ENCODE data around the gene SPIRE1. TPM values are rescaled to one million over a fixed set of nuclear protein-coding genes. Genes with fewer than 3 reads are reported as not detected.

Gene SPIRE1
- total and polyA plus RNA-seq, 2 experiments from 2014 or later, result 10.7 to 28.6 TPM

- H4K20me1 ChIP-seq (ENCODE audit: insufficient read depth), result no peaks in the 10 kb centered on the region
- in situ Hi-C loops (cut with MboI), result no loop called here
- H2AFZ ChIP-seq, result no peak overlapping the region
- H3F3A ChIP-seq (ENCODE audit: insufficient read depth), result no peaks in the 10 kb centered on the region; the same call in 1 of the 2 replicates
- no peaks in the 10 kb centered on the region for H3K9me2 ChIP-seq (ENCODE audit: insufficient read depth)
- H3K27me3 ChIP-seq (replicated peaks; ENCODE audit: insufficient read depth), result no peaks in the 10 kb centered on the region
- no peak for TF ChIP-seq EZH2phosphoT487 (IDR thresholded peaks at IDR 0.05; ENCODE audit: insufficient read depth, low read depth)
- TF ChIP-seq EZH2 (IDR thresholded peaks at IDR 0.05; ENCODE audit: insufficient read depth, poor library complexity, severe bottlenecking), result no peak
- no peak overlapping the region for H3K9ac ChIP-seq
- 97 to 98% methylated on average over 27 of the region's 27 CpGs for WGBS, 2 experiments (ENCODE audit: low coverage in 1 of 2, low lambda C conversion rate in 2 of 2, missing lambda C conversion rate in 2 of 2)
- H3K4me3 ChIP-seq, result no peak overlapping the region
- H3K27ac ChIP-seq, result no peak overlapping the region
- H3K9me3 ChIP-seq (ENCODE audit: low read depth), result no peaks in the 10 kb centered on the region
- H3K4me1 ChIP-seq (ENCODE audit: insufficient read depth), result no peaks in the 10 kb centered on the region
- H3K79me2 ChIP-seq (ENCODE audit: insufficient read depth), result no peaks in the 10 kb centered on the region
- peaks cover 36% of the 10 kb centered on the region for H3K36me3 ChIP-seq (ENCODE audit: low read depth)
- no peak for DNase-seq
- H3K4me2 ChIP-seq (ENCODE audit: unreplicated experiment), result no peak overlapping the region
Measured at GRCh38 chr18:12449051-12449785, 208.7 kb downstream of the SPIRE1 start.

DNA sequence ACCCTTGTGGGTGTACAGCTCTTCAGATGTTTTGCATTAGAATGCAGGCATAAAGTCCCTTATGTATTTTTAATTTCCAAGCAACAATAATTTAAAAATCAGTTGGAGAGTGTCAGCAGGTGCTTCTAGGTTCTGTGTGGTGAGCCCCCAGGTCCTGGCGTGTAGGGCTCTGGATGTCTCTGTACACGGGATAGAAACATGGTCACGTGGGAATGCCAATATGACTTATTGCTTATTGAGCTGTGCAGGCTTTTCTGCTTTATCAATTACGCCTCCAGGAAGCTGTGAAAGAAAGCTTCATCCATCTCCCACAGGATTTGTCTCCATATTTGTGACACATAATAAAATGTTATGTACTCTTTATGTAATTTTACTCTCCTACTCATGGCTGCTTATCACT, 212.4 kb downstream of the SPIRE1 start:
- Histone ChIP-seq H3K36me3 (ENCODE audit: low read depth) (peaks cover 29% of the 10 kb centered on the region), H3K9me3 (ENCODE audit: low read depth) (no peaks in the 10 kb centered on the region), H3K9ac (no peak overlapping the region), H2AFZ (no peak overlapping the region), H3K9me2 (ENCODE audit: insufficient read depth) (no peaks in the 10 kb centered on the region), H3K27me3 (replicated peaks; ENCODE audit: insufficient read depth) (no peaks in the 10 kb centered on the region), H3K27ac (no peak overlapping the region), H3K79me2 (ENCODE audit: insufficient read depth) (no peaks in the 10 kb centered on the region), H3K4me1 (ENCODE audit: insufficient read depth) (peaks cover 5% of the 10 kb centered on the region; the same call in 1 of the 2 replicates), H3K4me3 (no peak overlapping the region), H3F3A (ENCODE audit: insufficient read depth) (peaks cover 9% of the 10 kb centered on the region), H3K4me2 (ENCODE audit: unreplicated experiment) (no peak overlapping the region), H4K20me1 (ENCODE audit: insufficient read depth) (no peaks in the 10 kb centered on the region)
- in situ Hi-C loops (cut with MboI), result no loop called here
- 93 to 94% methylated on average over 4 of the region's 4 CpGs for WGBS, 2 experiments (ENCODE audit: low coverage in 1 of 2, low lambda C conversion rate in 2 of 2, missing lambda C conversion rate in 2 of 2)
- DNase-seq, result no peak
- no peak for TF ChIP-seq EZH2phosphoT487 (IDR thresholded peaks at IDR 0.05; ENCODE audit: insufficient read depth, low read depth)
- no peak for TF ChIP-seq EZH2 (IDR thresholded peaks at IDR 0.05; ENCODE audit: insufficient read depth, poor library complexity, severe bottlenecking)

GRCh38 chr18:12443551-12443950, 214.4 kb downstream of the SPIRE1 start:
- H3K9me3 ChIP-seq (ENCODE audit: low read depth), result no peaks in the 10 kb centered on the region
- no peak for DNase-seq
- H3K4me2 ChIP-seq (ENCODE audit: unreplicated experiment), result no peak overlapping the region
- H3K4me3 ChIP-seq, result no peak overlapping the region
- H3K9me2 ChIP-seq (ENCODE audit: insufficient read depth), result no peaks in the 10 kb centered on the region
- peaks cover 9% of the 10 kb centered on the region for H3F3A ChIP-seq (ENCODE audit: insufficient read depth)
- no peak for TF ChIP-seq EZH2 (IDR thresholded peaks at IDR 0.05; ENCODE audit: insufficient read depth, poor library complexity, severe bottlenecking)
- no peak for TF ChIP-seq EZH2phosphoT487 (IDR thresholded peaks at IDR 0.05; ENCODE audit: insufficient read depth, low read depth)
- 89 to 93% methylated on average over 3 of the region's 3 CpGs for WGBS, 2 experiments (ENCODE audit: low coverage in 1 of 2, low lambda C conversion rate in 2 of 2, missing lambda C conversion rate in 2 of 2)
- H3K27ac ChIP-seq, result no peak overlapping the region
- H2AFZ ChIP-seq, result no peak overlapping the region
- H3K79me2 ChIP-seq (ENCODE audit: insufficient read depth), result no peaks in the 10 kb centered on the region
- in situ Hi-C loops (cut with MboI), result no loop called here
- H4K20me1 ChIP-seq (ENCODE audit: insufficient read depth), result no peaks in the 10 kb centered on the region
- peaks cover 24% of the 10 kb centered on the region for H3K36me3 ChIP-seq (ENCODE audit: low read depth)
- H3K27me3 ChIP-seq (replicated peaks; ENCODE audit: insufficient read depth), result no peaks in the 10 kb centered on the region
- peaks cover 5% of the 10 kb centered on the region; the same call in 1 of the 2 replicates for H3K4me1 ChIP-seq (ENCODE audit: insufficient read depth)
- H3K9ac ChIP-seq, result no peak overlapping the region

DNA sequence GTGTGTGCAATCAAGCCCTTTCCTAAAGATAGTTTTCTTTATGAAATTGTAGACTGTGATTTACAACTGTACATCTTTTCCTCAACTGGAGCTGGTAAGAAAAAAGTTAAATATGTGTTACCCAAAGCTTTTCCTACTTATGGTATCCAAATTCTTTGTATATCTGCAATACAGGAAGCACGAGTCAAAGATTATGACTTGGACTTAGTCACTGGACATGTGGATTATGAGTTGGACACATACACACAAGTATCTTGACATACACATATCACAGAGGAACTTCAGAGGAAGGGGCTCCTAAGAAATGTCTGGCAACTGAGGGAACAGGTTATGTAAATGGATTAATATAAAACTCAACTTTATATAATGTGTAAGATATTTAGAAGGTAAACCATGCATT, 215.0 kb downstream of the SPIRE1 start:
- peak; percentile 54 for DNase-seq
- Histone ChIP-seq H4K20me1 (ENCODE audit: insufficient read depth) (no peaks in the 10 kb centered on the region), H3K79me2 (ENCODE audit: insufficient read depth) (no peaks in the 10 kb centered on the region), H3K36me3 (ENCODE audit: low read depth) (peaks cover 19% of the 10 kb centered on the region), H3K9ac (no peak overlapping the region), H3K4me3 (no peak overlapping the region), H3K9me3 (ENCODE audit: low read depth) (no peaks in the 10 kb centered on the region), H3K9me2 (ENCODE audit: insufficient read depth) (no peaks in the 10 kb centered on the region), H2AFZ (no peak overlapping the region), H3K4me1 (ENCODE audit: insufficient read depth) (peaks cover 5% of the 10 kb centered on the region; the same call in 1 of the 2 replicates), H3F3A (ENCODE audit: insufficient read depth) (peaks cover 9% of the 10 kb centered on the region), H3K4me2 (ENCODE audit: unreplicated experiment) (no peak overlapping the region), H3K27ac (no peak overlapping the region), H3K27me3 (replicated peaks; ENCODE audit: insufficient read depth) (no peaks in the 10 kb centered on the region)
- in situ Hi-C loops (cut with MboI), result no loop called here
- WGBS, 2 experiments (ENCODE audit: low coverage in 1 of 2, low lambda C conversion rate in 2 of 2, missing lambda C conversion rate in 2 of 2), result 4 to 5% methylated on average over 1 of the region's 1 CpG
- TF ChIP-seq EZH2phosphoT487 (IDR thresholded peaks at IDR 0.05; ENCODE audit: insufficient read depth, low read depth) (no peak), EZH2 (IDR thresholded peaks at IDR 0.05; ENCODE audit: insufficient read depth, poor library complexity, severe bottlenecking) (no peak)

All from GM23248 (cell line).